Vagina (tissue), 2 donors: ENCODE data around the gene RNF44. TPM values are rescaled to one million over a fixed set of nuclear protein-coding genes. Genes with fewer than 3 reads are reported as not detected.
"Not testable (repeated sequence)": the region's sequence is repeated elsewhere in the genome, so short reads cannot be mapped to it uniquely, and the experiment has no call there.

ENCODE experiments used
- DNase-seq, 2 donors: peaks; one replicate each; pipeline ENCODE4 v3.0.0-alpha.2; 2017; ENCODE audit errors: extremely low spot score in 2 of 2
- H3K27ac ChIP-seq: fragments of 200-600 bp; sonication (generic); one replicate; pipeline ENCODE4 v1.5.1; 2019
- H3K27me3 ChIP-seq: fragments of 200-600 bp; sonication (generic); one replicate; pipeline ENCODE4 v1.5.1; 2019
- H3K36me3 ChIP-seq, 2 donors: fragments of 200-600 bp; sonication (generic); one replicate each; pipeline ENCODE4 v1.5.1; 2017 to 2019
- H3K4me1 ChIP-seq: fragments of 200-600 bp; sonication (generic); one replicate; pipeline ENCODE4 v1.5.1; 2019
- H3K4me3 ChIP-seq, 2 donors: fragments of 200-600 bp; sonication (generic); 1 replicate in 1 of 2; 2 replicates in 1 of 2; pipeline ENCODE4 v1.5.1; 2016 to 2019
- H3K9me3 ChIP-seq: fragments of 200-600 bp; sonication (generic); one replicate; pipeline ENCODE4 v1.5.1; 2019
- POLR2A ChIP-seq, 2 donors: fragments of 450-650 bp; IDR thresholded peaks; one replicate each; pipeline ENCODE4 v1.6.1; 2017; ENCODE audit warnings: antibody characterized with exemption in 2 of 2, mild to moderate bottlenecking in 2 of 2, moderate library complexity in 2 of 2
- POLR2AphosphoS5 ChIP-seq, 2 donors: sonication (generic); formaldehyde crosslinking; IDR thresholded peaks; one replicate each; pipeline ENCODE4 v1.9.0; 2017; ENCODE audit warnings: antibody characterized with exemption in 2 of 2, mild to moderate bottlenecking in 2 of 2, low read depth in 1 of 2; ENCODE audit not compliant: insufficient read depth in 1 of 2
- intact Hi-C: fragments of 100-400 bp; cut with DNase I; formaldehyde crosslinking; loops from one replicate; pipeline ENCODE4 v1.15.1; 2023
- total RNA-seq: library from RNA; depleted of rRNA; stranded (reverse); fragments of >200 nt; gene quantifications from one replicate; pipeline ENCODE4 v1.2.3, GENCODE V29; 2016
- TF ChIP-seq, protein P1 (sequence below), 3 experiments: fragments of 450-650 bp in 2 of 3; fragments of 200-600 bp in 1 of 3; sonication (generic) in 1 of 3; IDR thresholded peaks; one replicate each; pipeline ENCODE4 v1.5.1; 2017 to 2019; ENCODE audit warnings: antibody characterized with exemption in 3 of 3, mild to moderate bottlenecking in 2 of 3, moderate library complexity in 2 of 3

The RNF44 gene
- total RNA-seq, 1 donor from 2014 or later = 24.6 TPM

DNA sequence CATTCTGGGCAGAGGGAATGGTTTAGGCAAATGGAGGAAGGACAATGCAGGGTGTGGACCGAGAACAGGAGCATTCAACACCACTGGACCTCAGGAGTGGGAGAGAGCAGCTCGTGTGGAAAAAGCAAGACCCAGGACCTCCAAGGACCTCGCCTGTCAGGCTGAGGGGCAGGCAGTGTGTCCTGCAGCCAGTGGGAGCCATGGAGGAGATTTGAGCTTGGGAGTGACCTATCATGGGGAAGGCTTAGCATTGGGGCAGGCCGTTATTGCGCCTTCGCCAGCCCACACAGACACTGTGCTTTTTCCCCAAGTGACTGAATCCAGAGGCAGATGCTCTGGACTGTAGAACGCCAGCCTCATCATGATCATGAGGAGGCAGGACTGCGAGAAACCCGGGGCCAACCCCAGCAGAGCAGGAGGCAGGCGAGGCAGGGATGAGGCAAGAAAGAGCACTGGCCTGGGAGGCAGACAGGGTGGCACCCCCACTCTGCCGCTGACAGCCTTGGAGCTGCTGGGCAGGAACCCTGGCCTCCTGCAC, 15.2 kb upstream of the RNF44 start:
- intact Hi-C loops = no loop called here
- H3K4me1 ChIP-seq = no peaks in the 10 kb centered on the region
- H3K27ac ChIP-seq = no peak overlapping the region
- H3K9me3 ChIP-seq = no peaks in the 10 kb centered on the region
- TF ChIP-seq POLR2A (IDR thresholded peaks at IDR 0.05) (no peak), POLR2AphosphoS5 (IDR thresholded peaks at IDR 0.05; ENCODE audit: insufficient read depth in 1 of 2, low read depth in 1 of 2) (no peak)
- TF ChIP-seq, protein P1, sequence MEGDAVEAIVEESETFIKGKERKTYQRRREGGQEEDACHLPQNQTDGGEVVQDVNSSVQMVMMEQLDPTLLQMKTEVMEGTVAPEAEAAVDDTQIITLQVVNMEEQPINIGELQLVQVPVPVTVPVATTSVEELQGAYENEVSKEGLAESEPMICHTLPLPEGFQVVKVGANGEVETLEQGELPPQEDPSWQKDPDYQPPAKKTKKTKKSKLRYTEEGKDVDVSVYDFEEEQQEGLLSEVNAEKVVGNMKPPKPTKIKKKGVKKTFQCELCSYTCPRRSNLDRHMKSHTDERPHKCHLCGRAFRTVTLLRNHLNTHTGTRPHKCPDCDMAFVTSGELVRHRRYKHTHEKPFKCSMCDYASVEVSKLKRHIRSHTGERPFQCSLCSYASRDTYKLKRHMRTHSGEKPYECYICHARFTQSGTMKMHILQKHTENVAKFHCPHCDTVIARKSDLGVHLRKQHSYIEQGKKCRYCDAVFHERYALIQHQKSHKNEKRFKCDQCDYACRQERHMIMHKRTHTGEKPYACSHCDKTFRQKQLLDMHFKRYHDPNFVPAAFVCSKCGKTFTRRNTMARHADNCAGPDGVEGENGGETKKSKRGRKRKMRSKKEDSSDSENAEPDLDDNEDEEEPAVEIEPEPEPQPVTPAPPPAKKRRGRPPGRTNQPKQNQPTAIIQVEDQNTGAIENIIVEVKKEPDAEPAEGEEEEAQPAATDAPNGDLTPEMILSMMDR (IDR thresholded peaks at IDR 0.05) = no peak
- no peak for DNase-seq
- H3K36me3 ChIP-seq = no peaks in the 10 kb centered on the region
- no peaks in the 10 kb centered on the region for H3K27me3 ChIP-seq
- H3K4me3 ChIP-seq = no peak overlapping the region

DNA sequence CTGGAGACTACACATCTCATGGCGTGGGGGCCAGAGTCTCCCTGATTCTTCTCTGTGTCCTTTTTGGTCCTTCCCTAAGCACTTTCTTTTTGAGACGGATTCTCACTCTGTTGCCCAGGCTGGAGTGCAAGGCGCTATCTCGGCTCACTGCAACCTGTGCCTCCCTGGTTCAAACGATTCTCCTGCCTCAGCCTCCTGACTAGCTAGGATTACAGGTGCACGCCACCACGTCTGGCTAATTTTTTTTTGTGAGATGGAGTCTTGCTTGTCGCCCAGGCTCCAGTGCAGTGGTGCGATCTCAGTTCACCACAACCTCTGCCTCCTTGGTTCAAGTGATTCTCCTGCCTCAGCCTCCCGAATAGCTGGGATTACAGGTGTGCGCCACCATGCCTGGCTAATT, 13.7 kb upstream of the RNF44 start:
- intact Hi-C loops, H3K27ac ChIP-seq, H3K4me1 ChIP-seq, H3K4me3 ChIP-seq, H3K36me3 ChIP-seq, DNase-seq, H3K9me3 ChIP-seq, H3K27me3 ChIP-seq: not testable (repeated sequence)

DNA sequence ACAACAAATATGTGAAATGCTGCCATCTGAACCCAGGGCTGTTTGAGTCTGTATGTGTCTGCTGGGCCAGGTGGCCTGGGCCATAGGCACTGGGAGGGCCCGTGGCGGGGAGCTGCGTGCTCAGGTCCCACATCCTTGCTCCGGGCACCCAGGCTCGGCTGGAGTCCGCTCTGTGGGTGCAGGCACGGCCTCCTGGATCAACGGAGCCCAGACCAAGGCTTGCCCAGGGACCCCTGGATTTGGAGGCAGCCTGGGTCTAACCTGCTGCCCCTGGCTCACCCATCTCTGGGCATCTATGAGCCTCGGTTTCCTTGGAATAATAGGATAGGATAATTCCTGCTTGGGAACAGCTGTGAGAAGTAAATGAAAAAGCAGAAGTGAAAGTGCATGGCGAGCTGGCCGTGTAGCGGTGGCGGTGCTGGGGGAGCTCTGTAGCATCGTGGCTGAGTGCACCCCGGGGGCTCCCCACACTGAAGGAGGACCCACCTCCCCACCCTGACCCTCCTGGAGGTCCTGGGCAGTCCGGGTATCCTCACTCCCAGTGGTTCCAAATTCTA, 13.2 kb upstream of the RNF44 start:
- Histone ChIP-seq H3K4me1 (no peaks in the 10 kb centered on the region), H3K4me3 (no peak overlapping the region), H3K9me3 (no peaks in the 10 kb centered on the region), H3K27me3 (no peaks in the 10 kb centered on the region), H3K27ac (no peak overlapping the region), H3K36me3 (no peaks in the 10 kb centered on the region)
- intact Hi-C loops = no loop called here
- no peak for DNase-seq
- TF ChIP-seq POLR2AphosphoS5 (IDR thresholded peaks at IDR 0.05; ENCODE audit: insufficient read depth in 1 of 2, low read depth in 1 of 2) (no peak), POLR2A (IDR thresholded peaks at IDR 0.05) (no peak)
- TF ChIP-seq, protein P1 (IDR thresholded peaks at IDR 0.05) = no peak

DNA sequence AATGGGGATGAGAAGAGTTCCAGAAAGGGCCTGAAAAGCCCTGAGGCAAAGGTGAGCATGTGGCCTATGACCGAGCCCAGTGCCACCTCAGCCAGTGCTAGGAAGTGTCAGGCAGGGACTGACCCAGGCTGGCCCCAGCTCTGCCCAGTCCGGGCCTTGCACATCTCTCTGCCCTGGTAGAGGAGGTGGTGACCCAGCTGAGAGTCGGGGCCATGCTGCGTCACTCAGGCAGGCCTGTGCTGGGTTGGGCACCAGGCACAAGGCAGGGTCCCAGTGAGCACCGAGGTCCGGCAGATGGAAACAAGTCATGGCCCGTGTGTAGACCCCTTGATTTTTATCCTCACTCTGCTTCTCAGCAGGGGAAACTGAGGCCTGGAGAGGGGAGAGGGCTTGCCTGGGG, 12.7 kb upstream of the RNF44 start:
- no peaks in the 10 kb centered on the region for H3K9me3 ChIP-seq
- no peaks in the 10 kb centered on the region for H3K27me3 ChIP-seq
- DNase-seq = no peak
- intact Hi-C loops = no loop called here
- H3K4me1 ChIP-seq = no peaks in the 10 kb centered on the region
- H3K4me3 ChIP-seq = no peak overlapping the region
- TF ChIP-seq, protein P1 (IDR thresholded peaks at IDR 0.05) = no peak
- TF ChIP-seq POLR2A (IDR thresholded peaks at IDR 0.05) (no peak), POLR2AphosphoS5 (IDR thresholded peaks at IDR 0.05; ENCODE audit: insufficient read depth in 1 of 2, low read depth in 1 of 2) (no peak)
- H3K27ac ChIP-seq = no peak overlapping the region
- H3K36me3 ChIP-seq = no peaks in the 10 kb centered on the region

DNA sequence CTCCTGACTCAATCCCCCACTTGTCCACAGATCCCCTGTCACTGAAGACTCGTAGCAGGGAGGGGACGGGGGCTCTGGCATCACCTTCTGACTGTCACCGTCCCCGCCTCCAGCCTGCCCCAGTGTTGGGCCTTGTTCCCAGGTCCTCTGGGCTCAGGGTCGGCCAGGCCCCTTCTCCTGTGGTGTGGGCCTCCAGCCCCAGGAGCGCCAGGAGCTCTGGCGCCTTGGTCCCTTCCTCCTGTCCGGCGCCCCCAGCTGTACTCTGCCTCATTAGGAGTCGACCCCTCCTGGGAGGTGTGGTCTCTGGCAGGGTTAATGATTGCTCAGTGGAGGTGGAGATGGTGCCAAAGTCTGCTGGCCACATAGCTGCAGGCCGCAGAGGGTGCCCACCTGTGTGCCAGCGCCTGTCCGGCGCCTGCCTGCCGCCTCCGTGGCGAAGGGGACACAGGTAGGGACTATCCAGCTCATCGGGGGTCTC, 11.8 kb upstream of the RNF44 start, which contains the start of gene CDHR2:
Gene CDHR2, plus strand, starts transcription at position 376 of the 478 bp plus-strand sequence. CDS start 16,011 bp downstream, outside the sequence.
- Histone ChIP-seq H3K36me3 (no peaks in the 10 kb centered on the region), H3K4me1 (peaks cover 2% of the 10 kb centered on the region), H3K9me3 (no peaks in the 10 kb centered on the region), H3K27ac (no peak within 1 kb of the TSS), H3K27me3 (no peaks in the 10 kb centered on the region), H3K4me3 (no peak within 1 kb of the TSS)
- intact Hi-C loops = no loop called here
- TF ChIP-seq POLR2A (IDR thresholded peaks at IDR 0.05) = no peak
- TF ChIP-seq, protein P1 (IDR thresholded peaks at IDR 0.05) = no peak
- TF ChIP-seq POLR2AphosphoS5 (IDR thresholded peaks at IDR 0.05; ENCODE audit: insufficient read depth in 1 of 2, low read depth in 1 of 2) = no peak
- no peak for DNase-seq
